GM19463 (cell line): ENCODE measurements around the gene COLQ.
"Not testable (repeated sequence)": the region's sequence is repeated elsewhere in the genome, so short reads cannot be mapped to it uniquely, and the experiment has no call there.

Experiments
- ATAC-seq: cut with Tn5 transposase; IDR thresholded peaks from one replicate; pipeline ENCODE4 v1.9.1; 2021; ENCODE audit warnings: mild to moderate bottlenecking, moderate library complexity; ENCODE audit not compliant: unreplicated experiment

Gene COLQ

DNA sequence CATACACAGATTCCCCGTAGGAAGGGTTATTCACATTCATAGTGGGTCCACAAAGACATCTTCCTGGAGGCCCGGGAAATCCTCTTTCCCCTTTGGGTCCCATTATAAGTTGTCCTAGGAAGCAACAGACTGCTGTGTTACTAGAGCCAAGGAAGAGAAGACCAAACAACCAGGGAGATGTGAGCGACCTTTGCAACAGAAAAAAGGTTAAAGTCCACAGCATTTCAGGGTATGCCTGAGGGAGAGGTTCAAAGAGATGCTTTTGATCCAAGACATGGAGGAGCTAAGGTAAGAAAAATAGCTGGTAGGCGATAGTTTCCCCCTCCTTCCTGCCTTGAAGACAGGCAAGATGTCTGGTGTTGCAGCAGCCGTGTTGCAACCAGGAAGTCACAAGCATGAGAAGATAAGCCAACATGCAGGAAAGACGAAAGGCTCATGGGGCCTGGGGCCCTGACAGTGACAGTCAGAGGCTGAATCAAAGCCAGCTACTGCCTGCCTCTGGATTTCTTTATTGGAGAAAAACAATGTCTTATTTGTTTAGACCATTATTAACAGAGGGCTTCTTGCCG lies 63.2 kb downstream of the COLQ start:
- no peak for ATAC-seq

DNA sequence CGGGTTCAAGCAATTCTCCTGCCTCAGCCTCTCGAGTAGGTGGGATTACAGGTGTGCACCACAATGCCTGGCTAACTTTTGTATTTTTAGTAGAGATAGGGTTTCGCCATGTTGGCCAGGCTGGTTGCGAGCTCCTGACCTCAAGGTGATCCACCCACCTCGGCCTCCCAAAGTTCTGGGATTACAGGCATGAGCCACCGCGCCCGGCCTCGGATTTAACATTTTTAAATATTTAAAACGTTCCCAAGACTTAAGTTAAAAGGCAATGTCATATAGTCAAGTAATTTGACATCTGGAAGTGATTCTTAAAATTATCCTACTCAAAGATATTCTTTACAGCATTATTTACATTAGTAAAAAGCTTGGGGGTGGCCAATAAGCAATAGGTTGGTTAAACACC lies 64.6 kb downstream of the COLQ start:
- ATAC-seq: not testable (repeated sequence)

DNA sequence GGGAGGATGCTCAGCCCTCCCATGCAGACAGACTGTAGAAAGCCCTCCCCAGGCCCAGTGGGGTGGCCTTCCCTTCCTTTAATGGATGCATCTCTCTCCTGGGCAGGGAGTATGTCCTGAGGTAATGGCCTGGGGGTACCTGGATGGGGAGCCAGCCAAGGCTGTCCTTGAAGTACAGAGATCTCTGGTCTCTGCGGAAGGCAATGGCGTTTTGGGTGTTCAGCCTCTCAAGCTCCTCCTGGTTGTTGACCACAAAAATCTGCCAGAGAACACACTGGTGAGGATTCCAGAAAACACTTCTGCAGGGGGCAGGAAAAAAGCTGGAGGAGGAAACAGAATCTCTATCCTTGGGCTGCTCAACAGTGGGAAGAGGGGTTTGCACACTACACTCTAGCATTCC lies 65.2 kb downstream of the COLQ start:
- no peak for ATAC-seq

DNA sequence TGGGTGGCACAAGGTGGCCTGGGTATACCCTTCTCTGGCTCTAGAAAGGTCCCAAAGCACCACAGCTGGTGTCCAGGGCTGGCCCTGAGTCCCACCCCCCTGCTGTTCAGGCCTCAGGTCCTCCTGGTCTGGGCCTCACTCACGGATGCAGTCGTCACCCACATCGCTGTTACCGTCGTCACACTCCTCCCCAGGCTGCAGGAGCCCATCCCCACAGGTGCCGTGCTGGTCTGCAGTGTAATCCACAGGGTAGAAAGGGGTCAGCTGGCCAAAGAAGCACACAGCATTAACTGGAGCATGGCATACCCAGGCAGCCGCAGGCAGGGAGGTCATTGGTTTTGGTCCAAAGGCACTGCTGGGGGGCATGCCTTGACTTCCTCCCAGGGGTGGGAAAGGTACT lies 65.8 kb downstream of the COLQ start:
- ATAC-seq: no peak

DNA sequence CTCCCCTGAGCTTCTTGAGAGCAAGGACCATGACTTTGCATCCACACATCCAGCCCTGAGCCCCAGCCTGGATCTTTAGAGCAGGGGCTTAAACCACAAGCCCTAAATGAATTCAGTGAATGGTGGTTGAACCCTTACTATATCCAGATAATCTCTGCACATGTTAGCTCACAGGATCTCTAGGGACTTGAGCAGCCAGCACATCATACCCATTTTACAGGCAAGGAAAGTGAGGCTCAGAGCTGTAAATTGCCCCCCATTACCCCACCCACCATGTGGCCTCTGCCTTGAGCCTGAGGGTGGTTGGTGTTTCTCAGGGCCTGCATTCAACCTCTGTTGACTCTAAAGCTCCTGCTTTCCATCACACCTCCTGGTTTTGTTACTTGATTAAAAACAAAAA lies 66.5 kb downstream of the COLQ start:
- ATAC-seq: no peak

DNA sequence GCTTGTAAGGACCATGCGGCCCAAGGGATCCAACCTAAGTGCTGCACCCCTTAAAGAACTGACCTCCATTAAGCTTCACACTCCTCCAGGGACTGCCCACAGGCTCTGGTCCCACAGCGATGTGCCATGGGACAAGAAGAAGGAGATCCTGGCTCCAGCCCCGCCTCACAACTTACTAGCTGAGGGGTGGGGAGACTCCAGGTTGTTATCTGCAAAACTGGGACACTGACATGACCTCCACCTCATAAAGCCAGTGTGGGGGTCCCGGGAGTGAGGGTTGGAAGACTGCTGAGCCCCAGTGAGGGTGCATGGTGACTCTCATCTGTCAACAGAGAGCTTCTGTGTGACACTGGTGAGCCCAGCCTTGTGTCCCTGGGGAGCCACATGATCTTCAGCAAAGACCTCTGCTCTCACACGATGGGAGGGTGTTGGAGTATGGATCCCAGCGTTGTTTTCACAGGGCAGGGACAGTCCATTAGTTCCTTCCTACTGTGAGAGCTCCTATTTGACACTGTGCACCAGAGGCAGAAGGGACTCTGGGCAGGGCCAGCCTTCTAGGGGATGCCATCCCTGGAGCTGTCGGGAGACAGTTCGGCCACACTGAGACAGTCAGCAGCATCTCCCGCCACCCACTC lies 67.4 kb downstream of the COLQ start:
- no peak for ATAC-seq

DNA sequence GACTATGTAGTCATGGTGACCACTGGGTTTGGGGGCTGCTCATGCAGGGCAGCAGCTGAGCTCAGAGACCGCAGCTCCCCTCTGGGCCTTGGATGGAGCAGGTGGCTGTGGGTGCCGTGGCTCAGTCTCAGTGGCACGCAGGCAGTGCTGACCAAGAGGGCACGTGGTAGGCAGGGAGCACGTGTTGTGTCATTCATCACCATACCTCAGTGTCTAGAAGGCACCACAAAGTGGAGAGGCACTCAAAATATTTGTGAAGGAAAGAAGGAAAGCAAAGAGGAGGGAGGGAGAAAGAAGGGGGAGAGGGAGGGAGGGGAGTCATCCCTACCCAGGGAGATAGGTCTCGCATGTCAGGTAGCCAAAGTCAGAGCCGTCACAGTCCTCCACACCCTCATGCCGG lies 68.0 kb downstream of the COLQ start:
- no peak for ATAC-seq

DNA sequence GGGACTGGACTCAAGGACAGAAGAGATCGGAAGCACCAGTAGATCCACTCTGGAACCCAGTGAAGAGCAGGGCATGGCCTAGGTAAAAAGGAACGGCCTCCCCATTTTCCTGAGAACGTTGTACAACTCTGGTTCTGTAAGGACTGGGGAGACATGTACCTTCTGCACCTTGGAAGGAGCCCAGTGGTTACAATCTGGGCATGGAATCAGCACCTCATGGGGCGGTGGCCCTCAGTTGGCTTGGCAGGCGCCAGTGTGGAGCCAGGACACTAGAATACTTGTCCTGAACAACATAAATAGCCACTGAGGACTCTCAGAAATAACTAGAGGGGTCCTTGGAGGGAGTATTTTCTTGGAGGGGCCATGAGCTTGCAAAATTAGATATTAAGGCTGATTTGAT lies 68.5 kb downstream of the COLQ start:
- ATAC-seq: no peak

DNA sequence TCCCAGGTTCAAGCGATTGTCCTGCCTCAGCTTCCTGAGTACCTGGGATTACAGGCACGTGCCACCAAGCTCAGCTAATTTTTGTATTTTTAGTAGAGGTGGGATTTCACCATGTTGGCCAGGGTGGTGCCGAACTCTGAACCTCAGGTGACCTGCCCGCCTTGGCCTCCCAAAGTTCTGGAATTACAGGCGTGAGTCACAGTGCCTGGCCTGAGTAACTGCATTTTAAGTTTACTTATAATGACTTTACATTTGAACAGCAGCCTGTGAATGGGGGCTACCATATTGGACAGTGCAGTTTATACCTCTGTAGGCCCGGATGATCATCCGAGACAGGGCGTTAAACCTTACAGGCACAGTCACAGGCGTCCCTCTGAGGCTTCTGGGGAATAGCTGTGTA lies 69.3 kb downstream of the COLQ start:
- no peak for ATAC-seq

DNA sequence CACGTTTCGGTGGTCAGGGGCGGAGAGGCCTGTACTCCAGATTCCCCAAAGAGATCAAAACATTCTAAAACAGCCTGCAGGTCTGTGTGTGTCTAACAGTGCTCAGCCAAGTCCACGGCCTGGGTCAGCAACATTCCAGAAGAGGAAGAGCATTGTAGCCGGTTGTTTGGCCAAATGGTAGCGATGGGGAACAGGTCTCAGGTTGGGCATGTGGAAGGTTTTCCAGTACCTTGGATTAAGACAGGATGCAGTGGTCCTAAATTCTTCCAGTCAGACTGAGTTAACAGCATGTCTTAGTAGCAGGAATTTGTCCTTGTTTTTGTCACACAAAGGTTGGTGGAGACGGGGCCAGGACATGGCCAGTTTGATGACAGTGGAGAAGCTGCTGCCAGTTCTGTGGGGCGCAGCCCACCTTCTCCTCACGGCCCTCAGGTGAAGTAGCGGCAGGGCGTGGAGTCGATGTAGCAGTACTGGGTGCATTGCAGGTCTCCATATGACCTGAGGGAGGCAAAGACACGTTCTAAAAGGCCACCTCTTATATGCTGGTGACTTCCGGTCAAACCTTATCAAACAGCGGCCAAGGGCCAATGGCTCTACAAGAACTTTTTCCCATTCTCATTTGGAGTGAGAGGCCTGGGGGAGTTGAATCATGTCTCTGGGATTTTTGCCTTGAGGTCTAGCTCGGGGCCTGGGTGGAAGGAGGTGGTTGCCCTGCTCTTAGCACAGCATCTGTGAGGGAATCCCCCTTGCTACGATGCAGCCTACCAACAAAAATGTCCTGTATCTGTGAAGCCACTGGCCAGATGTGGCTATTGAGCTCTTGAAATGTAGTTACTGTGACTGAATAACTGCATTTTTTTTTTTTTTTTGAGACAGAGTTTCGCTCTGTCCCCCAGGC lies 70.0 kb downstream of the COLQ start:
- no peak for ATAC-seq

DNA sequence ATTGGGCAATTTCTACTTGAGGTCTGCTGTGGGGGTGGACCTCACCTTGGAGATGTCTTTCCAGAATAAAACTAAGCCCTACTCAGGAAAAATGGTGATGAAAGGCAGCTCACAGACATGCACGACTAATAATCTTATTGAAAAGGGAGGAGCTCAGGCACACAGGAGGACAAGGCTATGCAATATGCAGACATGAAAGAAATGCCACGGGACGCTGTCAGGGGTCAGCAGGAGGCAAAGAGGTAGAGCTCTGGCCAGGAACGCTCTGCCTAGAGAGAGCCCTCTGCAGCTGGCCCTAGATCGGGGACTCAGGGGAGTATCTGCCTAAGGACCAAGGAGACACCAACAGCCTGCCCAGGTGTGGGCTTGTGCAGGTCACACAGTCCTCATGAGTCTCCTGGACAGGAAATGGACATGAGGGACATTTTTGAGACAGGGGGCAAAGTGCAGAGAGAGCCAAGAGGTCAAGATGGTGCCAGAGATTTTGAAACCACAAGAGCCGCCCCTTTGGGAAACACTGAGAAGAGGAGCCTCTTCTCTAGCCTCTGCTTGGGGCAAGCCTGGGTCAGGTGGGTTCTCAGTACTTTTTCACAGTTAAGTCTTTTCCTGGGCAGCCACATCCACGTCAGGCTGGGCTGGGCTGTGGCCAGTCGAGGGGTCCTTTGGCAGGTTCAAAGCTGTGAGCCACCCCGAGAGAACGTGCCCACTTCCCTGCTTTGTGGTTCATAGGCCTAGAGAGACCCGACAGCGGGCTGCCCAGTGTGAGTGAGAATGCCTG lies 70.9 kb downstream of the COLQ start:
- no peak for ATAC-seq

DNA sequence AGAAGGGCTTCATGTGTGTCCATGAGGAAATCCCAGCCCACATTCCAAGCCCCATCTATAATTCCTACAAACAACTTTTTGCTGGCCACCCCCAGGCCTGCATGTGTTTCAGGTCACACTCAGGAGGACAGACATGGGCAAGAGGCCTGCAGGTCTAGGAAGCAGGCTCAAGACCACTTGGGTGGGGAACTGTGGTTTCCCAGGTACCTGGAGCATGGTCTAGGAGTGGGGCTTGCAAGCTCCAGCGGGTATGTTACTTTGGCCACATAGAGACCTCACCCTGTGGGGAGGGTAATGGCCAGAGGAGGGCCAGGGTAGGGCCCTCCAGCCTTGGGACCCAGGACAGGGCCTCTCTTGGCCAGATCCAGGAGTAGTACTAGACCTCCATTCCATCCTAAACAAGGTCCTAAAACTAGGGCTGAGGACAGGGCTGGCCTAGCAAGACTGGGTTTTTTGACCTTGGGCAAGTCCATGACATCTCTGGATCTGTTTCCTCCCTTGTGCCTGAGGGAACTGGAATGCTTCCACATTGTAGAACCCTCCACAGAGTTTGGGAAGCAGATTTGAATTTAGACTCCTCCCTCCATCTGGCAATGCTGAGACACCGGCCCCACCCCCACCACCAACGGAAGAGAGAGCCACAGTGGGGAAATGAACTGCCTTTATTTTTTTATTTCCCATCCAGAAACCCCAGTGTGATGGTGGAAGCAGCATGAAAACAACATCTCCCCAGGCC lies 71.8 kb downstream of the COLQ start:
- no peak for ATAC-seq

DNA sequence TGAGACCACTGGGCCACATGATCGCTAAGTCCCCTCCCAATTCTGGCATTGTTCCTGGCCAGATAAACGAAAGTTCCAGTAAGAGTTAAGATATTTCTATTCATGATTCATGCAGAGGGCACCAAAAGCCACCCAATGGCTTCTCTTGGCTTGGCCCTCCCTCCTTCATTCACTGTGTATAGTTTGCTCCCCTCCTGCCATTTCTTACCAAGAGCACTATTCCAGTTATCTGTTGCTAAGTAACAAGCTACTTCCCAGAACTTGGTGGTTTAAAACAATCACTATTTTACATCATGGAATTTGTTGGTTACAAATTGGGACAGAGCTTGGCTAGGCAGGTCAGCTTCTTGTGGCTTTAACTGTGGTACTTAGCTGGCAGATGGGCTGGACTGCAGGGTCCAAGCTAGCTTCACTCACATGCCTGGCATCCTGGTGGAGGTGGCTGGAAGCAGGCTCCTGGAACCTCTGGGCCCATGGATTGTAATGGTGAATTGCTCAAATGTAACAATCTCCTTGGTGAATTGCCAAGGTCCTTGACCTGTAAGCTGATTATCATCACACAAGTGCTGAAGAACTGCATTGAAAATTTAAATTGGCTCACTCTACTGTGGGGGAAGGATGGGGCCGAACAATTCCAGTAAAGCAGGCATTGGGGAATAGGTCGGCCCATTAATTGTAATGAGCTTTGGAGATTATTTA lies 77.5 kb downstream of the COLQ start:
- ATAC-seq: no peak

DNA sequence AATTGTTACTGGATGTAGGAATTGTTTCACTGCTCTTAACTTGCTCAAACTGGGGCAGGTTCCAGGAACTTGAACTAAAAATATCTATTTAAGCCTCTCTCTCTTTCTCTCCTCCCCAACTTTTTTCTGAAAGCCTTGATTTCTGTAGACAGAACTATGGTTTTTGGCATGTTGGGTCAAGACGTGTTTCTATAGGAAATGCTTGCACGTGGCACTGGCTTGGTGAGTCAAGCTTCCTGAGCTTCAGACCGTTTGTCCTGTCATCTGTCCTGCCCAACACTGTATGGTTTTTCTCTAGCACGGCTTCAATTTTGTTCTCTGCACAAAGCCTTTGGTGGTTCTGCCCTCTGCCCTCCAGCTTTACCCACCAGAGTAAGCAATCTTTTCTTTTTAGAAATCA lies 80.6 kb downstream of the COLQ start:
- ATAC-seq: no peak

DNA sequence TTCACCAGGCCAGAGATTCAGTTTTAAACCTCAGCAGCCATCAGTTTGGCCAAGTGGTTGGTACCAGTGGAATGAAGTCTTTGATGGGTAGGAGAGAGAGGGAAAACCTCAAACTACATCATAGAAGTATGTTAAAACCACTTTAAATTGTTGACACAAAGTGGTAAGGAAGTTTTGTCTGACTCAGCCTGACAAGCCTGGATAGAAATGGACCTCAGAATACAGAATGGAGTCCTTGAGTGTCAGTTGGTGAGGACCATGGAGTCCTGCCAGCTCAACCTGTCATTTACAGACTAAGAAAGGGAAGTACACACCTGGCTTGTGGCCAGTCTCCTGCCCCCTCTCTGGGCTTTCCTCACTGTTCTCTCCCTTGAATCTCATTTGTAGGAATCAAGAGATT lies 82.0 kb downstream of the COLQ start:
- no peak for ATAC-seq

DNA sequence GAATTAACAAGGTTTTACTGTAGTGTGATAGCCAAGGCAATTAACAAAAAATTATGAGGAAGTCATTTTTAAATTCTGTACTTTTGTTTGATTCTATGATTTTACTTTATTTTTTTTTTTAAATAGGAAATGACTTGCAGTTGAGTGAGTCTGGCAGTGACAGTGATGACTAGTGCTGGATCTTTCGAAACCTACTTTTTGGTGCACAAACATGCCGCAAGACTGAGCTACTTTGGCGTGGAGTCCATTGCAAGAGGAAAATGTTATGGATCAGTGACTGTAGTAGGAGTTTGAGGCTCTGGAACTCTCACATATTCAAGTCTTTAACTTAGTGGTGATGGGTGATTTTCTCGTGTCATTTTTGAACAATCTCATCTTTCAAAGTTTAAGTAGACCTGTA lies 82.5 kb downstream of the COLQ start:
- no peak for ATAC-seq

DNA sequence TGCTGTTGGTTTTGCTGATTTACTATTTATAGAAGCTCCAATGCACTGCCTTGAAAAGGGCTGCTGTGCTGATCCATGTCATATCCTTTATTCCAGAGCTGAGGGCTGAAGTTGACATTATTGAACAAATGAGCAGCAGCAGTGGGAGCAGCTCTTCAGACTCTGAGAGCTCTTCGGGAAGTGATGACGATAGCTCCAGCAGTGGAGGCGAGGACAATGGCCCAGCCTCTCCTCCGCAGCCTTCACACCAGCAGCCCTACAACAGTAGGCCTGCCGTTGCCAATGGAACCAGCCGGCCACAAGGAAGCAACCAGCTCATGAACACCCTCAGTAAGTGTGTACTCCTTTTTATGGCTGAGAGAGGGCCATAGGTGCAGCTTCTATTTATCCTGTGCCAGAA lies 85.3 kb downstream of the COLQ start:
- no peak for ATAC-seq

DNA sequence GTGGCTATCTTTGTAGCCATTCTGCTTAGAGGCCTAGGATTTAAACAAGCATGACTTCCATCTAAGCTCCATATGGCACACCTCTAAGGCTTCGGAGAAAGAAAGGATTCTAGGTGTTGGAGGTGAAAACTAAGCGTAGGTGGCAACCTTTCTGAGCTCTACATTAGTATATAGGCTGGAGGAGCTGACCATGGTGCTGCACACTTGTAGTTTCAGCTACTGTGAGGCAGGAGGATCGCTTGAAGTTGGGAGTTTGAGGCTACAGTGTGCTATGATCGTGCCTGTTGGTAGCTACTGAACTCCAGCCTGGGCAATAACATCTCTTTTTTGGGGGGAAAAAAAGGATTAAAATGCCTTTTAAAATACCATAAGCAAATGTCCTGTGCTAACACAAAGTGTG lies 86.8 kb downstream of the COLQ start:
- ATAC-seq: no peak

DNA sequence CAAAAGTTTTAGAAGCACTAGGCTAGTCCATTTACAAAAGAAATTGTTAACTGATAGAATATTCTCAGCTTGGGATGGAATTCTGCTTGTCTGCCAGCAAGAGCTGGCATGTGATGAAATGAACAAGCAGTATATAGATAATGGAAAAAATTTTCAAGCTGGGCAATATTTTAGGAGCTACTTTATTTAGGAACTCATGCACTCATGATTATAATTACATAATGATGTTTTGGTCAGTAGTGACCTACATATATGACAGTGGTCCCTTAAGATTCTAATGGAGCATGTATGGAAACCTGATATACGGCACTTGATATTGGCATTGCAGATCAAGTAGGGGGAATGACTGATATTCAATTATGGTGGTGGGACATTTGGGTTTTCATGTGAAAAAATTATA lies 88.0 kb downstream of the COLQ start:
- ATAC-seq: no peak

DNA sequence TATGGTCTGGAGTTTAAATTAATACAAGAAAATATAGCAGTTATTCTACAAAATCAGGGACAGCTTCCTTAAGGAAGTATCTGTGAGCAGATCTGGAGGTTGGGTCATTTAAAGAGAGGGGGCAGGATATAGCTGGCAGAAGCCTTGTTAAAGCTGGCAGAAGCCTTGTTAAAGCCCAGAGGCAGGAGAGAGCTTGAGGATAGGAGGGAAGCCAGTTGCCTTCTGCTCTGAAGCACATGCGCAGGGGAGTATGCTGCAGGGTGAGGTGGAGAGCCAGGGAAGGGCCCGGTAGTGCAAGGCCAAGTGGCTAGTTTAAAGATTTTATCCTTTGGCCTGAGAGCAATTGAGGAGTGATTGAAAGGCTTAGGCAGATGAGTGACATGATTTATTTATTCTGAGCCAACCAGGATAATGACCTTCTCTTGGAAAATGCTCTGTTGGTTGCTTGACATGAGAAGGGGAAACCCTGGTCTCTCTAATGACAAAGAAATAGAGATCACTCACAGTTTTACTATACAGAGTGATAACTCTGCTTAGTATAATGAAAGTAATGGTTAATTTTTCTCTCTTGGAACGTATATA lies 90.2 kb downstream of the COLQ start:
- no peak for ATAC-seq
